Hematopoietic multipotent progenitor cell (in vitro differentiated cells): Measurements from ENCODE around the gene ERICH6B. TPM values are rescaled to one million over a fixed set of nuclear protein-coding genes. Genes with fewer than 3 reads are reported as not detected.
A peak's percentile ranks its signal among the peaks of the same experiment; 100 is the strongest.

Source experiments
- DNase-seq, 3 donors: peaks; one replicate each; pipeline ENCODE4 v3.0.0-alpha.2; 2011 to 2015; ENCODE audit warnings: low read depth in 2 of 3, low spot score in 2 of 3
- total RNA-seq: library from RNA; depleted of rRNA; stranded (reverse); fragments of >200 nt; gene quantifications from one replicate; pipeline ENCODE4 v1.2.3, GENCODE V29; 2012

Gene ERICH6B
- total RNA-seq, 1 donor: not detected

DNA sequence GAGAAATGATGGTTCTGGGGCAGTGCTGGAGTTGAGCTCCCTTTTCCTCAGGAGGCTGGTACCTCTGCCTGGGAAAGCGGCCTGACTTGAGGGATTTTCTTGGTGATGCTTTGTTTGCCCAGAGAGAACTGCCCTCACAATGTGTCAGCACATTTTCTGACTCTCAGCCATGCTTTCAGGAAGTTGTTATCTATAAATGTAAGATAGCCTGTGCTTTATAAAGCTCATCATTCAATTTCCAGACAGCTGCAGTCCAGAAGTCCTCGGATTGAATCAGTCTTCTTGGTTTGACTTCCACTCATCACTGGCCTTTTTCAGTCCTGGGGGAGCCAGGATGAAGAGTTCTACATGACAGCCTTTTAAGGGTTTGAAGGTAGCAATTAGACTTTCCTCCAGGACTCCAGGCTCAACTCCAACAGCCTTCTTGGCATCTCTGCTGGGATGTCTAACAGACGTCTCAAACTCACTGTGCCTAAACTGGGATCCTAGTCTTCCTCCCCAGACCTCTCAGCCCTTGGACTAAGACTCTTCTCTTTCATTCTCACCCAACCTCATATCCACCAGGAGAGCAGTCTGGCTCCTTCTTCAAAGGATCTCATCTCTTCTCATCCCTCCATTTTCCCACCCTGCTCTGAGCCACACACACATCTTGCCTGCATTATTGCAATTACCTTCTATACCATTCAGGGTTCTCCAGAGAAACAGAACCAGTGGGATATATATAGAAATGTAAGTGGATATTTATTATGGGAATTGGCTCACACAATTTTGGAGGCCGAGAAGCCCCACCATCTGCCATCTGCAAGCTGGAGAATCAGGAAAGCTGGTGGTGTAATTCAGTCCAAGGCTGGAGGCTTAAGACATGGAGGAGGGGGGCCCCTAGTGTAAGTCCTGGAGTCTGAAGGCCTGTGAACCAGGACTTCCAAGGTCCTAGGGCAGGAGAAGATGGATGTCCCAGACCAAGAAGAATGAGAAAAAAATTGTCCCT lies 13.1 kb downstream of the ERICH6B start:
- peak in 1 of 3 donors; percentile 9 for DNase-seq

- DNase-seq: no peak
Observed at GRCh38 chr13:45601680-45602079, 13.9 kb downstream of the ERICH6B start.

DNA sequence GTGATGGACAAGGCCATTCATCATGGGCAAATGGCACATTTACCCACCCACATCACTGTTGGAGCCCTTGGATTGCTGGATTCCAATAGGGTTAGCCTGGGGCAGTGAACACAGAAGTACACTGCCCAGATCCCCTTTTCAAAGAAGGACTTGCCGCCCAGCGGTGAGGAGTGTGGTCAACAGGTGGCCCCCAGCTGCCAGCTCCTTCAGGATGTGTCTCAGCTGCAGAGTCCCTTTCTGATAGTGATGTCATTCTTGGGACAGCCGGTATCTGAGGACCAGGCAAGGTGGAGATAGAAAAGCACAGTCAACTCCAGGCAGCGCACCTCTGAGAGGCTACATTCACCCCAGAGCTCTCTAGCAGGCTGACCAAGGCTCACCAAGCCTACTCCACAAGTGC lies 16.9 kb downstream of the ERICH6B start:
- DNase-seq: no peak

- DNase-seq: no peak
Observed at GRCh38 chr13:45596800-45597475, 18.6 kb downstream of the ERICH6B start.

DNA sequence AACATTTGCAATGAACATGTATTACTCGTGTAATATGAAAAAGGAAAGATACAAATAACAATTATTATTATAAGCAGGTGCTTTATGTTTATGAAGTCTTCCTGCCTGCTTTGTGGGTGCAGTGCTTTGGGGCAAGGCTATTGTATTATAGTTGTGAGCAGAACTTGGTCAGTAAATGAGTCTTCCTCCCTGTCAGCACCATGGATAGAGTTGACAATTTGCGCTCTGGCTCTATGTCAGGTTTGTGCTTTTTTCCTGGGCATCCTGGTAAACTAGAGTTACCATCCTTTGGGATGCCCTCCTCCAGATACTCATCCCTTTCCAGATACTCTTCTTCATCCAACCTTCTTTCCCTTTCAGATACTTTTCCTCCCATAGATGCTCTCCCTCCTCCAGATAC lies 19.6 kb downstream of the ERICH6B start:
- no peak for DNase-seq

GRCh38 chr13:45594764-45595163 lies 20.8 kb downstream of the ERICH6B start:
- DNase-seq: no peak

DNA sequence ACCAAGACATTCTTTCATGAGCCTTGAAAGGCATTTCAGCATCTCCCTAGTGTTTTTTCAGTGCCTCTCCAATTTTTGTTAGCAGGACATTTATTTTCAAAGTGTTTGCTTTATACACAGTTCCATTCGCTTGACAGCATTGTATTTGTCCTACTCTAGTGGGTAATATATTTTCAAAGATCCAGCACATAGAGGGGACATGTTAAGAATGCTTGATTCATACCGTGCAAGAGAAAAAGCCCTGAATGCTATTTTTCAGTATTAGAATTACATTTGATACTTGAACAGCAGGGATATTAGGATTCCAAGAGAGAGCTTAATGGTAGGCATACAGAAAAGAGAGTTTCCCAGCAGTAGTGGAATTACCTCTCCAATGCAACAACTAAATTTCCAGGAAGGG lies 21.3 kb downstream of the ERICH6B start:
- no peak for DNase-seq

DNA sequence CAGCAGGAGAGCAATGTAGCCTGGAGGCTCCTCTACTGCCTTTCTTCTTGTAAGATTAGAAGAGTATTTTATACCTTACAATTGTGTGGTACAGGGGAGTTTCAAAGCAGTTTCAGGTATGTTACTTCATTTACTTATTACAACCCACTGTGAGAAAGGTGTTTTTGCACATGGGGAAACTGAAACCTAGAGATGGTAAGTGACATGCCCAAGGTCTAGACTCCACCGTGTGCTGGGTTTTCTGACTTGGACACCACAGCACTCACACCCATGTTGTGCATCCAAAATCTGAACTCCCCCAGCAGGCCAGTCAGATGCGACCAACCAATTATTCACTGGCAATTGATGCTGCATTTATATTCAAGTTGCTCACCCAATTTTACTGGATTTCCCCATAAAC lies 22.8 kb downstream of the ERICH6B start:
- DNase-seq: no peak

- DNase-seq: no peak
Observed at GRCh38 chr13:45590066-45590465, 25.5 kb downstream of the ERICH6B start.

DNA sequence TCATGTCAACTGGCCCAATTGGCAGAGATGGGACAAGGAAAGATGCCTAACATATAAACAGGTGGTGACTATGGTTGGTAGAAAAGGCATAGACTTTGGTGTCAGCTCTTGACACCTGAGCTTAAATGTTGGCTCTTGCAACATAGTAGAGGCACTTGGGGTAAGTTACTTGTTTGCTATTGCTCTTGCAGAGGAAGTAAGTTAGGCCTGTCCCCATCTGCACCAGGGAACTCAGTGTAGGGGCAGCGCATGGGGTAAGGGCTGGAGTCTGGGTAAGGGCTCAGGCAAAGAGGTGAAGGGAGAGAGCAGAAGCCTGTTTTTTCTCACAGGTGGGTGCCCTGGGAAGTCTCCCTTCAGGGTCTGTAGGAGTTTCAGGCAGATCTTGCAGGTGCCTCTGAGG lies 27.6 kb downstream of the ERICH6B start:
- DNase-seq: no peak

GRCh38 chr13:45584816-45585215 lies 30.7 kb downstream of the ERICH6B start:
- no peak for DNase-seq

DNA sequence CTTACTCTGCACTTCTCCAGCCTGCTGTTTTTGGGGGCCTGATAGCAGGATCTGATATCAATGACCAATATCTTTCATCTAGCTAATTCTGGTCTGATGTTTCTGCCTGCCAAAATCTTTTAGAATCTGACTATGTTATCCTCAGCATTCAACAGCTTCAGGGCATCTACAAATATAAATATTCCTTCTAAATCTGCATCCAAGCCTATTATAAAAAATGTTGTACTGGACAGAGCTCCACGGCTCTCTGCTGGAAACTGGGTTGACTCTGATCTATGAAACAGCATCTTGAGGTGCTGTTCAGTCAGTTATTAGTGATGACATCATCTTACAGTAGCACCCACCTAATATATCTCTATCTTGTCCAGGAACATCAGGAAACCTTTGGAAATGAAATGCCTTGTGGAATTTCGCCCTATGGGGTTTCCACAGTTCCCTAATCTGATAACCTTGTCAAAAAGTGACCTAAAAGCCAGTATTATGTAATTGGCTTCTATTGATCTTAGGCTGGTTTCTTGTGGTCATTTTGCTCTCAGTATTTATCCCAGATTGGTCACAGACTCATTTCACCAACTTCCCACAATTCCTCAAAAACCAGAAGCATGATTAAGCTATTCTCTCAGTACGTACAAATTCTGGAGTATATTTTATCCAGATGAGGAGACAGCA lies 33.0 kb downstream of the ERICH6B start:
- no peak for DNase-seq

DNA sequence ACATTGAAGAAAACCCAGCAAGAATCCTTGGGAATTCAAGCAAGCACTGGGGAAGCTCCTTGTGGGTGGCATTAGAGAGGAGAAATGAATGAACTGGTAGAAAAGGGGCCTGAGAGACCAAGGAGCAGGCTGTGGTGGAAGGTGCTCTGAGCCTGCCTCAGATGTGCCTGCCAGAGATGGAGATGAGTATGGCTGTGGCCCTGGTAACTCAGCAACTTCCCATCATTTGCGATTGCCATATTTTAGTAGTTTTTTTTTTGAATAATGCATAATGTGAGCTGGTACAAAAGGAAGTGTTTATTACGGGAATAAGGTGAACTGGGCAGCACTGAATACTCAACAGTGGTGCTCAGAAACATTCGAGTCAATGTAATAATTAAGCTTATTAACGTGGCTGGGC lies 39.1 kb downstream of the ERICH6B start:
- no peak for DNase-seq

DNA sequence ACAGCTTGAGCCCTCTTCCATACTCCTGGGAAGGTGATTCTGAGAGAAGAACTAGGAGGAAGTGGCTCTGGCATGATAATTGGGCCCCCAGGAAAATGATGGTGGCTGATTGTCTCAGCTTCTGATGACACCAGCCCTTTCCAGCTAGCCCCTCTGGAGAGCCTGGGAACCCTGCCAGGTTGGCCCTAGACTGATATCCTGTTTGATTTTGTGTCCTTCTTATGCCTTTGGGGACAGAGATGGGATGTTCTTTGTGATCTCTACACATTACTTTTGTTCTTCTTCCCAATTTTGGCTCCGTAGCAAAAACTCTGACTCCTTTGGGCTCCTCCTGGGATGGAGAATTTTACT lies 39.7 kb downstream of the ERICH6B start:
- DNase-seq: no peak

GRCh38 chr13:45575146-45575829 lies 40.3 kb downstream of the ERICH6B start:
- no peak for DNase-seq

- no peak for DNase-seq
Observed at GRCh38 chr13:45565331-45565730, 50.2 kb downstream of the ERICH6B start.

GRCh38 chr13:45564133-45564776 lies 51.3 kb downstream of the ERICH6B start:
- DNase-seq: no peak

DNA sequence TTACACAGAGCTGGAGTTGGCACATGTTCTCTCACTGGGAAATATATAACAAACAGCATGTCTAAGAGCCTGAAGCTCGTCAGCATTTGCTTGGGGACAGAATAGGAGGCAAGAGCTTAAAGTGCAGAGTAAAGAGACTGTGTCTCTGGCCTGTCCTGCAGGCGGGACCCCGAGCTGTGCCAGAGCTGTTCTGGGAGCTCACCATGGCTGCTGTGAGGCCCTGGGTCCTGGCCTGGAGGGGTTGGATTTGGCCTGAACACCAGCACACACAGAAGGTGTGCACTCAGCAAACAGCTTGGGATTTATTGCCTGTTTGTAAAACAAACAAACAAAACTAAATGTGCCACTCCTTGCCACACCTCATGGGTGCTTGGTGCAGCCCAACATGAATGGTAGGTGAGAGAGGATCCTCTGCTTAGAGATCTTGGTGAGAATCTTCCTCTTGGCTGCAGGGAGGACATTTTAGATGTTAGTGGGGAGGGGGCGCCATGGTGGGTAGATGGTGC lies 60.9 kb downstream of the ERICH6B start:
- no peak for DNase-seq

DNA sequence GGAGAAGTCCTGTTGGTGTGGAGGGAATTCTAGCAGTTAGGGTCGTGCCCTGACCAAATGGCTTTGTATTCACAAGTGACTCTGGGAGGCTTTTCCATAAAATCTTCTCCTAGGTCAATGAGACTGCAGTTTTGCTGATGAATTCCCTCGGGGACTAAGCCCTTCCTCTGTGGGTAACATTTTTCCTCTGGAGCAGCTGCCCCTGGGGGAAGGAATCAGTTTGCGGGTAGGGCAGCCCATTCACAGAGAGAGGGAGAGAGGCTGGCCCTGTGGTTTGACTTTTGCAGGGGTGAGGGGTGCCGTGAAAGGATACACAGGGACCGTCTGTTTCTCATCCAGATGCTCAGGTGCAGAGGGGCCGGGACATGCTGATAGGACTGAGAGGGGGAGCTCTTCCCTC lies 67.3 kb downstream of the ERICH6B start:
- no peak for DNase-seq

DNA sequence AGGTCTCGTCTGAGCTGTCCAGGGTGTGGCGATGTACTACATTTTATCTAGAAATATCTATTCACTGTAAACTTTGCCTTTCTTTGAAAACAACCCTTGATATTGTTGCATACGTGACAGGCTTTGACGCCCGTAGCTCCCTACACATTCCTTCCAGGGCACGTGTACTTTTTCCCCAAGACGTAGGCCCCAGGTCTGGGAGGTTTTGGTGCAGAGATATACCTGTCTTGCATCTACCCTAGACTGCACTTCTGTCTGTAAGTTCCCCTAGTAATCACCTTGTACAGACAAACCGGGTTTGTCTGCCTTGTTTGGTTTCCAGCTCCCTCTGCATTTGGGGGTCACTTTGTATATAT lies 69.2 kb downstream of the ERICH6B start:
- no peak for DNase-seq
